H1 (cell line): ENCODE results near the gene UROC1. TPM values are rescaled to one million over a fixed set of nuclear protein-coding genes. Genes with fewer than 3 reads are reported as not detected.

Experiments used
- CTCF ChIA-PET: fragments of 300-600 bp; sonication (Branson Sonifier 250); formaldehyde crosslinking; loops from one replicate; lab custom pipeline; 2021; ENCODE audit not compliant: partially characterized antibody; lab: Charles Lee
- POLR2A ChIA-PET: fragments of 300-600 bp; sonication (Branson Sonifier 250); formaldehyde crosslinking; loops from one replicate; lab custom pipeline; 2021; ENCODE audit warnings: inconsistent platforms; ENCODE audit not compliant: partially characterized antibody; lab: Charles Lee
- DNase-seq, 2 experiments: peaks; one replicate each; pipeline versions ENCODE4 v3.0.0 to v3.0.0-alpha.2; 2010 to 2022; ENCODE audit warnings: low spot score in 2 of 2, low read depth in 1 of 2, mixed read lengths in 1 of 2
- FAIRE-seq: peaks from 2 replicates; lab custom pipeline; 2011; peaks lifted over from hg19 to GRCh38; lab: Jason Lieb, UNC
- H2AFZ ChIP-seq: 2 replicates; pipeline ENCODE4 v1.8.1; 2012; ENCODE audit warnings: low read length, inconsistent platforms
- H2AK5ac ChIP-seq: 2 replicates; pipeline ENCODE4 v1.6.1; 2013; ENCODE audit warnings: low read depth, low read length
- H2BK120ac ChIP-seq: replicated peaks from 2 replicates; pipeline ENCODE3; 2013; ENCODE audit warnings: low read depth, low read length, inconsistent platforms
- H2BK12ac ChIP-seq: 2 replicates; pipeline ENCODE4 v1.6.1; 2013; ENCODE audit warnings: low read depth, low read length
- H2BK15ac ChIP-seq: 2 replicates; pipeline ENCODE4 v1.6.1; 2013; ENCODE audit warnings: low read length
- H2BK20ac ChIP-seq: 2 replicates; pipeline ENCODE4 v1.6.1; 2013; ENCODE audit warnings: low read length
- H2BK5ac ChIP-seq: 2 replicates; pipeline ENCODE4 v1.6.1; 2013; ENCODE audit warnings: low read depth, low read length
- H3K14ac ChIP-seq: 2 replicates; pipeline ENCODE4 v1.6.1; 2013; ENCODE audit warnings: inconsistent platforms; ENCODE audit not compliant: insufficient read length
- H3K18ac ChIP-seq: 2 replicates; pipeline ENCODE4 v1.6.1; 2013; ENCODE audit warnings: low read length; ENCODE audit errors: extremely low read depth
- H3K23ac ChIP-seq: 2 replicates; pipeline ENCODE4 v1.6.1; 2013; ENCODE audit warnings: inconsistent platforms; ENCODE audit not compliant: insufficient read length
- H3K23me2 ChIP-seq: 2 replicates; pipeline ENCODE4 v1.6.1; 2013; ENCODE audit warnings: low read depth, low read length
- H3K27ac ChIP-seq: 2 replicates; pipeline ENCODE4 v1.6.1; 2011; ENCODE audit warnings: low read depth, low read length, inconsistent platforms
- H3K27me3 ChIP-seq, 4 experiments: replicated peaks in 1 of 4; 1 replicate in 1 of 4; 2 replicates in 3 of 4; pipeline versions ENCODE4 v1.6.1 to v1.8.1; 2011 to 2013; ENCODE audit warnings: low read length in 3 of 4, mild to moderate bottlenecking in 3 of 4, inconsistent platforms in 2 of 4, mixed read lengths in 2 of 4, moderate library complexity in 1 of 4; ENCODE audit not compliant: control insufficient read depth in 3 of 4, insufficient read depth in 3 of 4; ENCODE audit errors: extremely low read depth in 1 of 4
- H3K36me3 ChIP-seq, 4 experiments: 2 replicates each; pipeline versions ENCODE4 v1.6.1 to v1.8.1; 2011 to 2013; ENCODE audit warnings: mild to moderate bottlenecking in 4 of 4, low read length in 3 of 4, moderate library complexity in 2 of 4, control low read depth in 1 of 4, inconsistent platforms in 1 of 4; ENCODE audit not compliant: insufficient read depth in 4 of 4, control insufficient read depth in 2 of 4
- H3K4ac ChIP-seq: replicated peaks from 2 replicates; pipeline ENCODE3; 2013; ENCODE audit warnings: low read length, low read depth, mixed read lengths, inconsistent platforms; ENCODE audit not compliant: insufficient read length
- H3K4me1 ChIP-seq, 4 experiments: replicated peaks in 1 of 4; 1 replicate in 1 of 4; 2 replicates in 3 of 4; pipeline versions ENCODE4 v1.6.1 to v1.8.1; 2011 to 2013; ENCODE audit warnings: low read length in 3 of 4, inconsistent platforms in 2 of 4, mixed read lengths in 1 of 4; ENCODE audit not compliant: insufficient read depth in 4 of 4, control insufficient read depth in 3 of 4
- H3K4me2 ChIP-seq, 2 experiments: 2 replicates each; pipeline versions ENCODE4 v1.6.1 to v1.8.1; 2011 to 2013; ENCODE audit warnings: low read depth in 2 of 2, low read length in 2 of 2, control low read depth in 1 of 2, inconsistent platforms in 1 of 2, mild to moderate bottlenecking in 1 of 2; ENCODE audit not compliant: insufficient read depth in 1 of 2
- H3K4me3 ChIP-seq, 4 experiments: fragments of 200-600, 300-600 bp in 1 of 4; sonication (generic), shearing (Covaris generic), sonication (Bioruptor Twin) in 1 of 4; 2 replicates each; pipeline versions ENCODE4 v1.5.1 to v1.8.1; 2011 to 2016; ENCODE audit warnings: low read length in 4 of 4, low read depth in 3 of 4, control low read depth in 2 of 4, inconsistent platforms in 2 of 4, mild to moderate bottlenecking in 2 of 4, mixed read lengths in 1 of 4, moderate library complexity in 1 of 4; ENCODE audit not compliant: insufficient read depth in 2 of 4; ENCODE audit errors: extremely low read depth in 1 of 4
- H3K56ac ChIP-seq: replicated peaks from 2 replicates; pipeline ENCODE3; 2013; ENCODE audit warnings: low read depth, mild to moderate bottlenecking, mixed read lengths, low read length, inconsistent platforms; ENCODE audit not compliant: insufficient read length
- H3K79me1 ChIP-seq: 2 replicates; pipeline ENCODE4 v1.6.1; 2013; ENCODE audit warnings: low read depth, low read length, control low read depth
- H3K79me2 ChIP-seq, 2 experiments: 2 replicates each; pipeline versions ENCODE4 v1.6.1 to v1.8.1; 2012 to 2013; ENCODE audit warnings: low read length in 2 of 2, mild to moderate bottlenecking in 2 of 2, inconsistent platforms in 1 of 2; ENCODE audit not compliant: insufficient read depth in 2 of 2, control insufficient read depth in 1 of 2
- H3K9ac ChIP-seq, 4 experiments: replicated peaks in 1 of 4; 1 replicate in 1 of 4; 2 replicates in 3 of 4; pipeline versions ENCODE4 v1.6.1 to v1.8.1; 2011 to 2013; ENCODE audit warnings: low read depth in 3 of 4, low read length in 3 of 4, control low read depth in 2 of 4, mild to moderate bottlenecking in 2 of 4, moderate library complexity in 2 of 4, inconsistent platforms in 1 of 4; ENCODE audit errors: extremely low read depth in 1 of 4
- H3K9me3 ChIP-seq, 2 experiments: 2 replicates each; pipeline versions ENCODE4 v1.6.1 to v1.8.1; 2012 to 2013; ENCODE audit warnings: mild to moderate bottlenecking in 2 of 2, moderate library complexity in 2 of 2, control low read depth in 1 of 2, inconsistent platforms in 1 of 2, low read depth in 1 of 2, low read length in 1 of 2, mixed read lengths in 1 of 2; ENCODE audit not compliant: insufficient read depth in 2 of 2
- H4K20me1 ChIP-seq, 2 experiments: replicated peaks in 1 of 2; 2 replicates each; pipeline versions ENCODE3 to v1.8.1; 2011 to 2013; ENCODE audit warnings: inconsistent platforms in 2 of 2, low read length in 2 of 2, mild to moderate bottlenecking in 1 of 2; ENCODE audit not compliant: insufficient read depth in 2 of 2, control insufficient read depth in 1 of 2
- H4K5ac ChIP-seq: 2 replicates; pipeline ENCODE4 v1.6.1; 2013; ENCODE audit warnings: low read length, low read depth, mixed read lengths, inconsistent platforms; ENCODE audit not compliant: insufficient read length
- H4K8ac ChIP-seq: 2 replicates; pipeline ENCODE4 v1.8.0; 2013; ENCODE audit warnings: mild to moderate bottlenecking, moderate library complexity, low read length, inconsistent platforms; ENCODE audit not compliant: insufficient read depth; ENCODE audit errors: extremely low read depth
- H4K91ac ChIP-seq: replicated peaks from 2 replicates; pipeline ENCODE3; 2013; ENCODE audit warnings: low read length, mixed read lengths, inconsistent platforms; ENCODE audit not compliant: insufficient read length
- EP300 ChIP-seq, 2 experiments: IDR thresholded peaks; 1 replicate in 1 of 2; 2 replicates in 1 of 2; pipeline ENCODE4 v1.6.1; 2011 to 2012; ENCODE audit warnings: low read depth in 2 of 2, low read length in 2 of 2, mild to moderate bottlenecking in 2 of 2, borderline replicate concordance in 1 of 2, inconsistent platforms in 1 of 2, moderate library complexity in 1 of 2
- GTF2F1 ChIP-seq: IDR thresholded peaks from 2 replicates; pipeline ENCODE4 v1.6.1; 2012; ENCODE audit warnings: low read depth, low read length, improper control_type of control experiment, borderline replicate concordance
- MAFK ChIP-seq: IDR thresholded peaks from 2 replicates; pipeline ENCODE4 v1.6.1; 2012; ENCODE audit warnings: low read depth, mild to moderate bottlenecking, improper control_type of control experiment, low read length
- RNF2 ChIP-seq: fragments of 200-900, 300-1000 bp; sonication (generic); IDR thresholded peaks from 2 replicates; pipeline ENCODE4 v1.7.1; 2016; ENCODE audit warnings: borderline replicate concordance, low read depth, mild to moderate bottlenecking, antibody characterized with exemption, low read length; ENCODE audit not compliant: poor library complexity, severe bottlenecking; ENCODE audit errors: missing control alignments
- RXRA ChIP-seq: IDR thresholded peaks from 2 replicates; pipeline ENCODE4 v1.6.1; 2011; ENCODE audit warnings: low read depth, mild to moderate bottlenecking, low read length, moderate library complexity; ENCODE audit not compliant: insufficient read depth
- SIN3A ChIP-seq, 2 experiments: IDR thresholded peaks in 1 of 2; conservative IDR thresholded peaks in 1 of 2; 2 replicates each; pipeline ENCODE4 v1.6.1; 2011 to 2012; ENCODE audit warnings: low read length in 2 of 2, improper control_type of control experiment in 1 of 2, low read depth in 1 of 2, mild to moderate bottlenecking in 1 of 2
- SUZ12 ChIP-seq: fragments of 200-600 bp; sonication (generic); IDR thresholded peaks from 2 replicates; pipeline ENCODE4 v1.6.1; 2012; ENCODE audit warnings: mild to moderate bottlenecking, inconsistent platforms, low read length, moderate library complexity, mixed read lengths
- TCF12 ChIP-seq: IDR thresholded peaks from 2 replicates; pipeline ENCODE4 v1.6.1; 2011; ENCODE audit warnings: low read depth, mild to moderate bottlenecking, low read length
- WGBS, 2 experiments: shearing (Covaris generic) in 1 of 2; methylation state at CpG; one replicate each; pipeline versions ENCODE4 v1.1.6 to v1.1.7; 2013 to 2015; ENCODE audit warnings: low lambda C conversion rate in 2 of 2, mixed read lengths in 2 of 2, inconsistent platforms in 1 of 2, low coverage in 1 of 2, missing lambda C conversion rate in 1 of 2; ENCODE audit not compliant: insufficient replicate concordance in 2 of 2, insufficient coverage in 1 of 2, insufficient read length in 1 of 2; ENCODE audit errors: extremely low coverage in 1 of 2, missing lambda C conversion rate in 1 of 2; 5-methylcytosine and 5-hydroxymethylcytosine counted together
- polyA plus RNA-seq, 7 experiments: library from polyadenylated mRNA; depleted of rRNA in 3 of 7; stranded (reverse) in 5 of 7; unstranded in 2 of 7; fragments of >200 nt in 5 of 7; fragments of 200-250 nt in 2 of 7; gene quantifications; 1 replicate in 5 of 7; 2 replicates in 1 of 7; 4 replicates in 1 of 7; pipeline versions ENCODE4 v1.2.1 to v1.2.3, GENCODE V29; 2011 to 2013; ENCODE audit warnings: missing spikeins in 2 of 7, mixed read lengths in 2 of 7
- total RNA-seq: library from RNA; stranded (reverse); fragmentation: NEBNext Ultra II Directional; extraction: Animal tissue kit (Norgen Biotek cat#: 25700); gene quantifications from 2 replicates; pipeline ENCODE4 v1.2.1, GENCODE V29; 2021

Gene UROC1
- total and polyA plus RNA-seq, 2 of the 8 experiments (the other 6 are each of a cell fraction or from before 2014, with no cell fraction given), result 0.03 TPM; not detected in 1

GRCh38 chr3:126537730-126538281 is 20.2 kb upstream of the UROC1 start:
- no peaks in the 10 kb centered on the region for H3K9me3 ChIP-seq
- H3K9ac ChIP-seq, result no peak overlapping the region
- no peak overlapping the region for H3K4ac ChIP-seq
- H4K5ac ChIP-seq, result no peak overlapping the region
- H4K91ac ChIP-seq, result no peak overlapping the region
- H3K27ac ChIP-seq, result no peak overlapping the region
- H3K56ac ChIP-seq, result no peak overlapping the region
- no peak overlapping the region; the same call in 1 of the 2 replicates for H4K8ac ChIP-seq
- H3K36me3 ChIP-seq, result no peaks in the 10 kb centered on the region; a peak in 1 of 8 replicates
- no peak overlapping the region for H3K23ac ChIP-seq
- H3K18ac ChIP-seq, result no peak overlapping the region
- CTCF ChIA-PET, result interaction anchor here (0.7 to 1.9 kb wide), 11 partner anchors 9 to 1014 kb away, joined by 3 to 11 read pairs (median 4); partner anchors contain the start of gene CHST13
- H3K27me3 ChIP-seq, result peaks cover 0 to 5% (median 2%) of the 10 kb centered on the region in 4 experiments; a peak in 1 of 7 replicates
- WGBS, 2 experiments, result 93% methylated on average over 9 of the region's 10 CpGs; no CpG with 5 or more reads in 1 of the 2 experiments
- POLR2A ChIA-PET, result interaction anchor here (0.6 kb wide), 1 partner anchor 64 kb away, joined by 3 read pairs; no protein-coding TSS in a partner anchor
- TF ChIP-seq MAFK, result no peak
- TF ChIP-seq SIN3A (conservative IDR thresholded peaks at IDR 0.05 in 1 of 2, IDR thresholded peaks at IDR 0.05 in 1 of 2; ENCODE audit: low read depth in 1 of 2, low read length in 2 of 2), result no peak
- TF ChIP-seq EP300 (IDR thresholded peaks at IDR 0.05; ENCODE audit: borderline replicate concordance in 1 of 2, low read depth in 2 of 2, low read length in 2 of 2), result no peak
- TF ChIP-seq TCF12, result no peak
- TF ChIP-seq RXRA, result no peak
- no peak for TF ChIP-seq SUZ12
- TF ChIP-seq RNF2, result no peak
- no peak for TF ChIP-seq GTF2F1
- TF ChIP-seq, all 59 proteins: peak for 0
- no peaks in the 10 kb centered on the region for H3K4me1 ChIP-seq
- no peak overlapping the region for H3K4me3 ChIP-seq
- H3K79me2 ChIP-seq, result no peaks in the 10 kb centered on the region
- H2BK12ac ChIP-seq, result no peak overlapping the region
- no peak overlapping the region for H3K4me2 ChIP-seq
- no peak overlapping the region for H3K14ac ChIP-seq
- H2BK15ac ChIP-seq, result no peak overlapping the region
- no peak overlapping the region for H2BK5ac ChIP-seq
- H4K20me1 ChIP-seq, result peaks cover 0 to 5% of the 10 kb centered on the region in 2 experiments
- no peak overlapping the region for H2AFZ ChIP-seq
- DNase-seq (no peak), FAIRE-seq (no peak)
- no peaks in the 10 kb centered on the region for H3K79me1 ChIP-seq
- H2BK120ac ChIP-seq, result no peak overlapping the region
- H2AK5ac ChIP-seq, result no peak overlapping the region
- peaks cover 7% of the 10 kb centered on the region; the same call in 1 of the 2 replicates for H3K23me2 ChIP-seq
- no peak overlapping the region for H2BK20ac ChIP-seq
